ENCODE measurements around the gene ZNRF3. TPM values are rescaled to one million over a fixed set of nuclear protein-coding genes. Genes with fewer than 3 reads are reported as not detected.
A peak's percentile ranks its signal among the peaks of the same experiment; 100 is the strongest.

Gene ZNRF3
- polyA plus RNA-seq, 1 of the 3 experiments (the other 2 are of a cell fraction): 4.2 TPM

- Histone ChIP-seq H3K4me1 (ENCODE audit: control insufficient read depth in 1 of 2, insufficient read depth in 2 of 2, low read depth in 1 of 2, low read length in 1 of 2) (peaks cover 0 to 8% of the 10 kb centered on the region in 2 experiments; a peak in 1 of 4 replicates), H4K20me1 (ENCODE audit: insufficient read depth) (no peaks in the 10 kb centered on the region), H3F3A (replicated peaks; ENCODE audit: insufficient read depth) (no peaks in the 10 kb centered on the region), H3K9me3 (no peaks in the 10 kb centered on the region), H3K36me3 (replicated peaks in 1 of 2; ENCODE audit: control insufficient read depth in 1 of 2, insufficient read depth in 2 of 2, low read length in 1 of 2) (no peaks in the 10 kb centered on the region), H3K4me2 (peak within 1 kb of the TSS; percentile 95), H3K4me3 (ENCODE audit: low read depth in 2 of 2, low read length in 1 of 2) (peak within 1 kb of the TSS; percentile 66 to 69), H3K79me2 (ENCODE audit: insufficient read depth) (no peaks in the 10 kb centered on the region), H2AFZ (ENCODE audit: low read depth) (peak within 1 kb of the TSS; percentile 70; the same call in 1 of the 2 replicates), H3K9me2 (no peaks in the 10 kb centered on the region), H3K27ac (ENCODE audit: low read depth in 2 of 2, low read length in 1 of 2) (no peak within 1 kb of the TSS), H3K27me3 (ENCODE audit: insufficient read depth) (no peaks in the 10 kb centered on the region), H3K9ac (peak within 1 kb of the TSS; percentile 75)
- no peak for DNase-seq
- TF ChIP-seq JUND (IDR thresholded peaks at IDR 0.05): no peak
- no peak for TF ChIP-seq RXRA (IDR thresholded peaks at IDR 0.05; ENCODE audit: borderline replicate concordance, low read depth)
- TF ChIP-seq, protein P1, sequence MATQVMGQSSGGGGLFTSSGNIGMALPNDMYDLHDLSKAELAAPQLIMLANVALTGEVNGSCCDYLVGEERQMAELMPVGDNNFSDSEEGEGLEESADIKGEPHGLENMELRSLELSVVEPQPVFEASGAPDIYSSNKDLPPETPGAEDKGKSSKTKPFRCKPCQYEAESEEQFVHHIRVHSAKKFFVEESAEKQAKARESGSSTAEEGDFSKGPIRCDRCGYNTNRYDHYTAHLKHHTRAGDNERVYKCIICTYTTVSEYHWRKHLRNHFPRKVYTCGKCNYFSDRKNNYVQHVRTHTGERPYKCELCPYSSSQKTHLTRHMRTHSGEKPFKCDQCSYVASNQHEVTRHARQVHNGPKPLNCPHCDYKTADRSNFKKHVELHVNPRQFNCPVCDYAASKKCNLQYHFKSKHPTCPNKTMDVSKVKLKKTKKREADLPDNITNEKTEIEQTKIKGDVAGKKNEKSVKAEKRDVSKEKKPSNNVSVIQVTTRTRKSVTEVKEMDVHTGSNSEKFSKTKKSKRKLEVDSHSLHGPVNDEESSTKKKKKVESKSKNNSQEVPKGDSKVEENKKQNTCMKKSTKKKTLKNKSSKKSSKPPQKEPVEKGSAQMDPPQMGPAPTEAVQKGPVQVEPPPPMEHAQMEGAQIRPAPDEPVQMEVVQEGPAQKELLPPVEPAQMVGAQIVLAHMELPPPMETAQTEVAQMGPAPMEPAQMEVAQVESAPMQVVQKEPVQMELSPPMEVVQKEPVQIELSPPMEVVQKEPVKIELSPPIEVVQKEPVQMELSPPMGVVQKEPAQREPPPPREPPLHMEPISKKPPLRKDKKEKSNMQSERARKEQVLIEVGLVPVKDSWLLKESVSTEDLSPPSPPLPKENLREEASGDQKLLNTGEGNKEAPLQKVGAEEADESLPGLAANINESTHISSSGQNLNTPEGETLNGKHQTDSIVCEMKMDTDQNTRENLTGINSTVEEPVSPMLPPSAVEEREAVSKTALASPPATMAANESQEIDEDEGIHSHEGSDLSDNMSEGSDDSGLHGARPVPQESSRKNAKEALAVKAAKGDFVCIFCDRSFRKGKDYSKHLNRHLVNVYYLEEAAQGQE (IDR thresholded peaks at IDR 0.05; ENCODE audit: low read depth, low read length): no peak
- no peak for TF ChIP-seq TEAD4 (IDR thresholded peaks at IDR 0.05; ENCODE audit: borderline replicate concordance, insufficient read depth)
- no peak for TF ChIP-seq EP300 (IDR thresholded peaks at IDR 0.05; ENCODE audit: borderline replicate concordance in 1 of 2, low read depth in 1 of 2, low read length in 1 of 2)
- TF ChIP-seq YY1 (IDR thresholded peaks at IDR 0.05; ENCODE audit: low read depth): no peak
- TF ChIP-seq, protein P2, sequence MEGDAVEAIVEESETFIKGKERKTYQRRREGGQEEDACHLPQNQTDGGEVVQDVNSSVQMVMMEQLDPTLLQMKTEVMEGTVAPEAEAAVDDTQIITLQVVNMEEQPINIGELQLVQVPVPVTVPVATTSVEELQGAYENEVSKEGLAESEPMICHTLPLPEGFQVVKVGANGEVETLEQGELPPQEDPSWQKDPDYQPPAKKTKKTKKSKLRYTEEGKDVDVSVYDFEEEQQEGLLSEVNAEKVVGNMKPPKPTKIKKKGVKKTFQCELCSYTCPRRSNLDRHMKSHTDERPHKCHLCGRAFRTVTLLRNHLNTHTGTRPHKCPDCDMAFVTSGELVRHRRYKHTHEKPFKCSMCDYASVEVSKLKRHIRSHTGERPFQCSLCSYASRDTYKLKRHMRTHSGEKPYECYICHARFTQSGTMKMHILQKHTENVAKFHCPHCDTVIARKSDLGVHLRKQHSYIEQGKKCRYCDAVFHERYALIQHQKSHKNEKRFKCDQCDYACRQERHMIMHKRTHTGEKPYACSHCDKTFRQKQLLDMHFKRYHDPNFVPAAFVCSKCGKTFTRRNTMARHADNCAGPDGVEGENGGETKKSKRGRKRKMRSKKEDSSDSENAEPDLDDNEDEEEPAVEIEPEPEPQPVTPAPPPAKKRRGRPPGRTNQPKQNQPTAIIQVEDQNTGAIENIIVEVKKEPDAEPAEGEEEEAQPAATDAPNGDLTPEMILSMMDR (IDR thresholded peaks at IDR 0.05): no peak
- POLR2A ChIA-PET: no interaction called here
- WGBS (ENCODE audit: low lambda C conversion rate): 0% methylated on average over 23 of the region's 76 CpGs
- CTCF ChIA-PET: interaction anchor here (0.6 to 1.1 kb wide), 3 partner anchors 14 to 70 kb away, joined by 3 read pairs; no protein-coding TSS in a partner anchor
Observed at GRCh38 chr22:29072979-29073617, 189.7 kb downstream of the ZNRF3 start, which contains the start of gene KREMEN1. Gene KREMEN1, plus strand, starts transcription at chr22:29073035. Its CDS starts 96 bp downstream, at chr22:29073131.

GRCh38 chr22:29073618-29074275 lies 190.4 kb downstream of the ZNRF3 start:
- Histone ChIP-seq H3F3A (replicated peaks; ENCODE audit: insufficient read depth) (no peaks in the 10 kb centered on the region), H3K4me1 (ENCODE audit: control insufficient read depth in 1 of 2, insufficient read depth in 2 of 2, low read depth in 1 of 2, low read length in 1 of 2) (peaks cover 0 to 8% of the 10 kb centered on the region in 2 experiments; a peak in 1 of 4 replicates), H3K27me3 (ENCODE audit: insufficient read depth) (no peaks in the 10 kb centered on the region), H3K36me3 (replicated peaks in 1 of 2; ENCODE audit: control insufficient read depth in 1 of 2, insufficient read depth in 2 of 2, low read length in 1 of 2) (no peaks in the 10 kb centered on the region), H3K9me3 (no peaks in the 10 kb centered on the region), H3K4me3 (ENCODE audit: low read depth in 2 of 2, low read length in 1 of 2) (peak overlapping the region; percentile 66 to 67), H3K79me2 (ENCODE audit: insufficient read depth) (no peaks in the 10 kb centered on the region), H3K9me2 (no peaks in the 10 kb centered on the region), H2AFZ (ENCODE audit: low read depth) (peak overlapping the region; percentile 70; the same call in 1 of the 2 replicates), H3K4me2 (peak overlapping the region; percentile 95), H3K9ac (peak overlapping the region; percentile 75), H3K27ac (ENCODE audit: low read depth in 2 of 2, low read length in 1 of 2) (no peak overlapping the region), H4K20me1 (ENCODE audit: insufficient read depth) (no peaks in the 10 kb centered on the region)
- 79% methylated on average over 46 of the region's 53 CpGs for WGBS (ENCODE audit: low lambda C conversion rate)
- DNase-seq: no peak
- ChIA-PET POLR2A (no interaction called here), CTCF (interaction anchor here (0.9 to 1.3 kb wide), 2 partner anchors 33 to 81 kb away, joined by 3 to 5 read pairs; no protein-coding TSS in a partner anchor)
- TF ChIP-seq, protein P1 (IDR thresholded peaks at IDR 0.05; ENCODE audit: low read depth, low read length): no peak
- no peak for TF ChIP-seq MAX (IDR thresholded peaks at IDR 0.05; ENCODE audit: low read depth)
- TF ChIP-seq RXRA (IDR thresholded peaks at IDR 0.05; ENCODE audit: borderline replicate concordance, low read depth): no peak
- TF ChIP-seq GABPA (IDR thresholded peaks at IDR 0.05; ENCODE audit: low read depth): no peak
- TF ChIP-seq, protein P3, sequence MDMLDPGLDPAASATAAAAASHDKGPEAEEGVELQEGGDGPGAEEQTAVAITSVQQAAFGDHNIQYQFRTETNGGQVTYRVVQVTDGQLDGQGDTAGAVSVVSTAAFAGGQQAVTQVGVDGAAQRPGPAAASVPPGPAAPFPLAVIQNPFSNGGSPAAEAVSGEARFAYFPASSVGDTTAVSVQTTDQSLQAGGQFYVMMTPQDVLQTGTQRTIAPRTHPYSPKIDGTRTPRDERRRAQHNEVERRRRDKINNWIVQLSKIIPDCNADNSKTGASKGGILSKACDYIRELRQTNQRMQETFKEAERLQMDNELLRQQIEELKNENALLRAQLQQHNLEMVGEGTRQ (IDR thresholded peaks at IDR 0.05; ENCODE audit: borderline replicate concordance, low read depth, low read length): no peak

All from SK-N-SH (cell line).